Brain pericyte (primary cell): ENCODE measurements around the gene ZNF385A.

ENCODE experiments used
- DNase-seq: peaks from one replicate; pipeline ENCODE4 v3.0.0-alpha.2; 2012; ENCODE audit warnings: low read depth, low spot score

Gene ZNF385A, protein sequence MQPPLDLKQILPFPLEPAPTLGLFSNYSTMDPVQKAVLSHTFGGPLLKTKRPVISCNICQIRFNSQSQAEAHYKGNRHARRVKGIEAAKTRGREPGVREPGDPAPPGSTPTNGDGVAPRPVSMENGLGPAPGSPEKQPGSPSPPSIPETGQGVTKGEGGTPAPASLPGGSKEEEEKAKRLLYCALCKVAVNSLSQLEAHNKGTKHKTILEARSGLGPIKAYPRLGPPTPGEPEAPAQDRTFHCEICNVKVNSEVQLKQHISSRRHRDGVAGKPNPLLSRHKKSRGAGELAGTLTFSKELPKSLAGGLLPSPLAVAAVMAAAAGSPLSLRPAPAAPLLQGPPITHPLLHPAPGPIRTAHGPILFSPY

DNA sequence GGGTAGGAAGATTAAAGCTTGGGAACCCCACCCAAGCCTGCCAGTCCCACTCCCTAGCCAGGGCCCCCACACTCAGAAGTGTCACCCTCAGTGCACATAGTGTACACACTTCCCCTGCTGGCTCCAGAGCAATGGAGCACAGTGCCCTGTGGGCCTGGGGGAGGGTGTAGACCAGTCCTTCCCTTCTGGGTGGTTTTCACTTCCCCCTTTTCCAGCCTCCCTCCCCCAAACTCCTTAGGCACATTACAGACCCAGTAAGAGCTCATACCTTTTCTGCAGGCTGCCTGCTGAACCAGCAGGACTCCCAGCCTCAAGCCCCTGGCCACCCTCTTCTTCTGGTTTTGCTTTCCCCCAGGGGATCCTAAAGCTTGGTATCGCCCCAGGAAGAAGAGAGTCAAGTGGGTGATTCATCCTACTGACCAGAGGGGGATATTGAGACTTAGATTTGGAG lies at the start of gene ZNF385A:
ZNF385A (minus strand) TSS at position 143 of the 451 bp plus-strand sequence. CDS start 219 bp downstream, outside the sequence.
- DNase-seq = no peak

DNA sequence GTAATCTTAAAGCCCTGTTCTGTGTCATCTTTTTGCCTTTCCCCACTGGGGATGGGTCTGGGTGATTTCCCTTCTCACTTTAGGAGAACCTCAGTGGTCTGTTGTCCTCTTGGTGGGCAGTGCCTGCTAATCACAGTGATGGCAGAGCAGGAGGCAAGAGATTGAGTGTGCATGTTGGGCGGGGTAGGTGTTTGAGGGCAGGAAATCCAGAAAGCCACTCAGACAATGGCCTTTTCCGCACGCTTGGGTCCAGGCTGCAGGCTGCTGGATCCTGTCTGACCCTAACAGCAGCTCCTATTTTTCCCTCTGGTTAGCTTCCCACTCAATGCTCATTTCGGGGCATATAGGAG lies 48.3 kb upstream of the ZNF385A start:
- DNase-seq = no peak

DNA sequence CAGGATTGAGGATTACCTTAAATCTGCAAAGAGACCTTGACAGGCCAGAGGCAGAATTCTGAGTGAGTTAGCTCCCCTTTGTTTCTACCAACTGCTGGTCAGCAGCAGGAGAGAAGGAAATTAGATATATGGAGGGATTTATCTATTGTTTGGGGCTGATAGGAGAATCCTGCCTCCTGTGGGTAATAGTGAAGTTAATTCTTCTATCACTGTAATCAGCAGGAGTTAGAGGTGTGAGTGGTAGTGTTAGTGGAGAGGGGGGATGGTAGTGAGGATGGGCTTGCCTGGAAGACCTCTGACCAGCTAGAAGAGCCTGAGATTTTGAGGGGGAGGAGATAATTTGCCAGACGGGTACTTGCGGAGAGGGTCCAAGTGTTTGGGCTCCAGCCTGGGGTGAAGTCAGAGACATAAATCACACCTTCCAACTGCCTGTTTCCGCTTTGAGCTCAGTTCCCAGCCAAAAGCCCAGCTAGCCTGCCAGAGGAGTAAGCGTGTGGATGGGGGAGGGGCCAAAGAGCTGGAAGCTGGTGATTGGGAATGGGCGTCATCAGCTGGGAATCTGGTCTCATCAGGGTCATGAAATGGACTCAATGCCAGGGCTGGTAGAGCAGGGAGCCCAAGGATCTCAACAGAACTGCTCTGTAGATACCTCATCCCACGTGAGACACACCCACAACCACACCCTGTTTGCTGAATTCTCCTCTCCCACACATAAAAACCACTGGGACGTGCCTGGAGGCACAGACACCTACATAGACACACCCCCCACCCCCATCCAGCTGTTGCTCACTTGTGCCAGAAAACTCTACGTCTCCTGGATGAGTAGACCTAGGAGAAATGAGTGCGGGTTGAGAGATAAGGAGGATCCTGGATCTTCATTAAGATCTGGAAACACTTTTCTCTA lies 47.6 kb upstream of the ZNF385A start:
- no peak for DNase-seq

DNA sequence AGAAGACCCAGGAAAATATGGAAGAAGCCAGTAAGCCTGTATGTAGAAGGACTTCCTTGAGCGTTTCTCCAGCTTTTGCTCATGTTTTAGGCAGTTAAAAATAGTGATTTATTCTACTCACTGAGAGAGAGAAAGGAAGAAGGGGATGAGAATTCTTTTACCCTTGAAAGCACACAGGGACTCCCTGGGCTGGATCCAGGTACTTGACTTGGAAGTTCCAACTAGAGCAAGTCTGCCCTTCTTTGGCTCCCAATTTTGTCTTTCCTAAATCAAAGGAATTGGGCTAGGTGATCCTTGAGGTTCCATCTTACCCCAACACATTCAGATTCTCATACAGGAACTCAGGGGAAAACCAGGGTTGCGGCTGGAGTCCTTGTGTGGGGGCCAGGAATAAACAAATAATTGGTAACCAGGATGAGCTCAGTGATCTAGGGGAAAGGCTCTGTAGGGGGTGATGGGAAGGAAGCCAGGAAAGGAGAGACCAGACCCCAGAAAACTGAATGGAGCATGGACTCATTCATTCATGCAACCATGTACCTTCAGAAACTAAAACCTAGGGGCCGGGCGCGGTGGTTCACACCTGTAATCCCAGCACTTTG lies 46.0 kb upstream of the ZNF385A start:
- no peak for DNase-seq

GRCh38 chr12:54429014-54429471 lies 44.5 kb upstream of the ZNF385A start:
- DNase-seq = no peak

DNA sequence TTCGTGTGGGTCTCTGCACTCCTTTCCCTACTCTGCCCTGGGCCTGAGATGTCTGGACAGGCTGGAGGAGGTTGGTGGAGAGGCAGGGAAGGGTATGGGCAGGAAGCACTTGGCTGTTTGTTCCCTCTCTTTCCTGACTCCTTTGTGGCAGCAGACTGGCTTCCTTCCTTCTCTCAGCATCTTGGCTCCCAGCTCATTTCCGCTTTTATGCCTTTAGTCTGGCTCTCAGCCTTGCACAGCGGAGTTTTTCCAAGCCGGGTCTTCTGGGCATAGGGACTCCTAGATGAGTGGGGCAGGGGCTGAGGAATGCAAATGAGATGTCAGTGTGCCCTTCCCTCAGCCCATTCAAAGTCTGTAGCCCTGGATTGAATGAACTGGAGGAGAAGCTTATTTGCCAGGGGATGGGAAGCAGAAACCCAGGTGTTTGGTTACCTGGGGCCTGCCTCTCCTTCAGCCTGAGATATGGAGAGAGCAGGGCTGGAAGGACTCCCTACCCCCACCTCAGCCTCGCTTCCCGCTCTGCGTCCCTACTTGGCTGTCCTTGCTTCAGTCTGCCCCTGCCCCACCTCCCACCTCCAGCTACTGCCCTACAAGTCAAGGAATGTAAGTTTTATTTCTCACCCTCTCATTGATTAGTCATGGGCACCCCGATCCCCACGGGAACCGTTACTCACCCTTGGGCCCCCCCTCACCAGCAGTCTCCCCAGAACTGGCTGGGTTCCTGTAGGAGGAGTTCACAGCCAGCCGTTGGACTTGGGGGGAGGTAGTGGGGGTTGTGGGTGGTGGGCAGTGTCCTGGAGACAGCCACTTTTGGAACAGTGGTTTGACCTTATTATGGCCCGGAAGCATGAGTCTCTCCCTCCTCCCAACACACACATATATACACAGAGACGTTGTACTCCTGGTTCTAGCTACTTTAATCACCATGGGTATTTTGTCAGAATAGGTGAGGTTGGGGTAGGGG lies 43.8 kb upstream of the ZNF385A start:
- no peak for DNase-seq

- no peak for DNase-seq
Observed at GRCh38 chr12:54427106-54427505, 42.6 kb upstream of the ZNF385A start.

DNA sequence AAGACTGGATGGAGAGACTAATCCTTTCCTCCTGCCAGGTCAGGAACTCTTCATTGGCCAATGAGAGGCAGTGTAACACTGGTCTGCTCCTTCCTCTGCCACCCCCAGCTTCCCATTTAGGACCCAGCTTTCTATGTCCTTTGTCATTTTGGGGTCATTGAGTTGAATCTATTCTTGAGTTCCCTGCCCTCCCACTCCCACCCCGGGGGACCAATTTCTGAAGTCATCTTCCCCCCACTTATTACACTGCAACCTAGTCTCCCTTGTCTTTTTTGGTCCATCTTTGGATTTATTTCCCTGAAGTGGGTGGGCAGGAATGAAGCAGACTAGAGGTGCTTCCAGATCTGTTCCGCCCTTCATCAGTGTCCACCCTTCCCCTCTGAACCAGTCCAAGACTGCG lies 42.2 kb upstream of the ZNF385A start:
- DNase-seq = no peak

DNA sequence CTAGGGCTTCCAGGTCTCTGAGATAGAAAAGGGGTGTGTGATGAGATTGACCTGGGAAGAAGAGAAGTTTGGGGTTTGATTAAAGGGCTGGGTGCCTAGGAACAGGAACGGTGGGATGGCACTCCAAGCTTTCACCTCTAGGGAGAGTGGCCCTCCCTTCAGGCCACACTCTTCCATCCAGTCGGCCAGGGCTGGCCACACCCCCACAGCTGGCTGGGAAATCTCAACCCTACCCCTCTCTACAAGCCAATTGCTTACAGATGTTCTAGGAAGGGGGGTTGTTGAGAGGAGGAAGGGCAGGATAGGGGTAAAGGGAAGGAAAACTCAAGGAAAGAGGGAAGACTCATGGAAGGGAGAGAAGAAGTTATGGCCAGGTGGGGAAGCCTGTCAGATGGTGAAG lies 41.2 kb upstream of the ZNF385A start:
- DNase-seq = no peak

- no peak for DNase-seq
Observed at GRCh38 chr12:54424224-54424623, 39.7 kb upstream of the ZNF385A start.

DNA sequence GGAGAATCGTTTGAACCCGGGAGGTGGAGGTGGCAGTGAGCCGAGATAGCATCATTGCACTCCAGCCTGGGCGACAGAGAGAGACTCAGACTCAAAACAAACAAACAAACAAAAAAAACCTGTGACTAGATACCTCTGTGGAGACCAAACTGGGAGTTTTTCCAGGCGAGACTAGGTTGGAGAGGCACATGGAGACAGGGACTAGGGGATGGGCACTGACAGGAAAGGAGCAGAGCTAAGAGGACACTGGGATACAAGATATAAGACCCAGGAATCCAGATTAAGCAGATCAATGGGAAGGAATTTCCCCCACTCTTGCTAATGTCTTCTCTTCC lies 39.2 kb upstream of the ZNF385A start:
- DNase-seq = no peak

- DNase-seq = no peak
Observed at GRCh38 chr12:54421879-54422250, 37.3 kb upstream of the ZNF385A start.

DNA sequence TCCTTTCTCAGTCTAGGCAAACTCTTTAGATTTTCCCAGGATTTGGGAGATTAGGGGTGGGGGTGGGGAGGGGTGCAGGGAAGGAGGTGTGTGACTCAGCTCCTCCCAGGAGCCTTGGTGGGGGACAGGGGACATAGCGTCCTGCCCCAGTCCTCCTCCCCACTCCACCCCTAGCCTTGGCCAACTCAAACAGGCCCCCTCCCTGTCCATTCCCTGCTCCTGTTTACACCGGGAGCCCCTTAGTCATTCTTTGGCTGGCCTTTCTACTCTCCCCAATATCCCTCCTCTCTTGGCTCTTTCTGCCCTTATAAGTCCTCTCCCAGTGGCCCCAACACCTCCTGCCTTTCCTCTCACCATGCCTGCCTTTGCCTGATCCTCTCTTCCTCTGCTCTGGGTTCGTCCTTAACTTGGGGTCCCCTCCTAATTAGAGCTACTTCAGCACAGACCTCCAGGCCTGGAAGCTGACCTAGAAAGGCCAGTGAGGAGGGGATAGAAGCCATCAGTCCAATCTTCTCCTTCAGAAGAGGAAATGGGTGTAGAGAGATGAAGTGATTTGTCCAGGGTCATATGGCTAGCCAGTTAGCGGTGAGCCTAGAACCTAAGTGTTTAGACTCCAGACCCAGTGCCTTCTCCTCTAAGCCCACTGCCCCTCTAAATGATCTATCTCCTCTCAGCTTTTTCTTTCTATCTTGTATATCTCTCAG lies 36.8 kb upstream of the ZNF385A start:
- no peak for DNase-seq

GRCh38 chr12:54420766-54421144 lies 36.2 kb upstream of the ZNF385A start:
- DNase-seq = no peak

DNA sequence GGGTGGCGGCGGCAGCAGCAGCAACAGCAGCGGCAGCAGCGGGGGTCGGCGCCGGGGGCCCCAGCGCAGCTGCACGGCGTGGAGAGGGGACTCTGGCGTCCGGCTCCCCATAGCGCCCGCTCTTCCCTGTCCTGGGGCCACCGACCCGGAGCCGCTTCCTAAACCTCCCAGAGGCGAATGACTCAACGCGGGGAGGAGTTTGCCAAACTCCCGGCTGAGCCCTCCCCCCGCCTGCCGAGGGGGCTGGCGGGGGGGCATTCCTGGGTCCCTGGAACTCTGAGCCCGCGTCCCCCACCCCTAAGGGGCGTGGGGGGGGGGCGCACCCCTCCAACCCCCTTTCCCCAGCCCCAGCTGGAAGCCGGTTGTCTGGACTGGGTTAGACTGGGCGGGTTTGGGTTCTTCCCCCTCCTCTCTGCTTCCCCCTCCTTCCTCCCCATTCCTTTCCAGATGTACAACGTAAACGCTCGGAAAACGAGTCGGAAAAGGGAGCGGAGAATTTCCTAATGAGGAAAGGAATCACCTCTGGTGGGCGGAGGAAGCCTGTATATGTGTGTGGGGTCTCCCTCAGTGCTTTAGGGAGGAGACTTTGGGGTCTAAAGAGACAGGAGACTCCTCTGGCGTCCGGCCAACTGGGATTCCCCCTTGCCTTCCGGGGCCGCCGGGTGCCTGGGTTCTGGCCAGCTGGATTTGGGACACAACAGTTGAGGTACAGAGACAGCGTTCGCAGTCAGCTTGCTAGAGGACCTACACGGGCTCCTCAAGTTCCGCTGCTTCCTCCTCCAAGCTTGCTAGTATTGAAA lies 34.8 kb upstream of the ZNF385A start, which contains the start of gene ITGA5:
ITGA5 (minus strand) TSS at position 179 of the 800 bp plus-strand sequence; CDS start at position 111, 68 bp downstream.
- DNase-seq = no peak

GRCh38 chr12:54418441-54419087 lies 34.0 kb upstream of the ZNF385A start:
- no peak for DNase-seq

GRCh38 chr12:54417712-54418440 lies 33.3 kb upstream of the ZNF385A start:
- no peak for DNase-seq
